Activated CD4-positive, alpha-beta T cell treated with anti-CD3 and anti-CD28 coated beads, Interleukin-2, amount 50 U/mL, for 4 hours (primary cell): ENCODE measurements around the gene ELL2.
"Not testable (repeated sequence)": the region's sequence is repeated elsewhere in the genome, so short reads cannot be mapped to it uniquely, and the experiment has no call there.

Experiments used
- DNase-seq, 2 experiments: peaks; one replicate each; pipeline ENCODE4 v3.0.0-alpha.2; 2020

The ELL2 gene

GRCh38 chr5:95857185-95857945, 104.3 kb downstream of the ELL2 start:
- DNase-seq, result no peak

GRCh38 chr5:95856501-95856981, 105.1 kb downstream of the ELL2 start:
- DNase-seq, result no peak

GRCh38 chr5:95853490-95853889, 108.2 kb downstream of the ELL2 start:
- DNase-seq, result no peak

GRCh38 chr5:95852567-95852966, 109.1 kb downstream of the ELL2 start:
- no peak for DNase-seq

GRCh38 chr5:95851141-95851540, 110.5 kb downstream of the ELL2 start:
- DNase-seq, result not testable (repeated sequence)

GRCh38 chr5:95850391-95850894, 111.2 kb downstream of the ELL2 start:
- DNase-seq, result no peak

GRCh38 chr5:95848701-95849100, 113.0 kb downstream of the ELL2 start:
- no peak for DNase-seq

- DNase-seq, result no peak
Observed at GRCh38 chr5:95847261-95847592, 114.4 kb downstream of the ELL2 start.

- peak; percentile 60 to 63 for DNase-seq
Observed at GRCh38 chr5:95846554-95847260, 114.9 kb downstream of the ELL2 start.

- no peak for DNase-seq
Observed at GRCh38 chr5:95845391-95845790, 116.3 kb downstream of the ELL2 start.

- no peak for DNase-seq
Observed at GRCh38 chr5:95843733-95844223, 117.9 kb downstream of the ELL2 start.

GRCh38 chr5:95842854-95843544, 118.7 kb downstream of the ELL2 start:
- peak; percentile 34 to 47 for DNase-seq

- no peak for DNase-seq
Observed at GRCh38 chr5:95841914-95842812, 119.5 kb downstream of the ELL2 start.

GRCh38 chr5:95840956-95841705, 120.5 kb downstream of the ELL2 start:
- no peak for DNase-seq

- no peak for DNase-seq
Observed at GRCh38 chr5:95839658-95840057, 122.0 kb downstream of the ELL2 start.

GRCh38 chr5:95838556-95838955, 123.1 kb downstream of the ELL2 start:
- DNase-seq, result no peak

- no peak for DNase-seq
Observed at GRCh38 chr5:95838001-95838520, 123.6 kb downstream of the ELL2 start.

GRCh38 chr5:95837492-95837891, 124.2 kb downstream of the ELL2 start:
- DNase-seq, result no peak

GRCh38 chr5:95836971-95837370, 124.7 kb downstream of the ELL2 start:
- not testable (repeated sequence) for DNase-seq

- DNase-seq, result no peak
Observed at GRCh38 chr5:95836544-95836943, 125.1 kb downstream of the ELL2 start.

GRCh38 chr5:95835682-95836385, 125.8 kb downstream of the ELL2 start:
- DNase-seq, result no peak
